Mesenchymal stem cell (in vitro differentiated cells and primary cell): ENCODE results near the gene HOXB1.
A peak's percentile ranks its signal among the peaks of the same experiment; 100 is the strongest.

Source experiments
- DNase-seq: peaks from one replicate; pipeline ENCODE4 v3.0.0-alpha.2; 2013
- H2AFZ ChIP-seq: one replicate; pipeline ENCODE4 v1.6.1; 2013; ENCODE audit warnings: low read depth, mild to moderate bottlenecking, control low read depth, inconsistent platforms, low read length, moderate library complexity
- H2AK5ac ChIP-seq: 2 replicates; pipeline ENCODE4 v1.6.1; 2013; ENCODE audit warnings: low read length, moderate library complexity, mild to moderate bottlenecking, inconsistent platforms; ENCODE audit not compliant: severe bottlenecking
- H2BK120ac ChIP-seq: one replicate; pipeline ENCODE4 v1.6.1; 2013; ENCODE audit warnings: low read depth, mild to moderate bottlenecking, inconsistent platforms, low read length, moderate library complexity
- H2BK12ac ChIP-seq, 2 experiments: one replicate each; pipeline ENCODE4 v1.6.1; 2013; ENCODE audit warnings: inconsistent platforms in 2 of 2, low read length in 2 of 2, mild to moderate bottlenecking in 2 of 2, moderate library complexity in 2 of 2, control low read depth in 1 of 2
- H2BK15ac ChIP-seq: one replicate; pipeline ENCODE4 v1.6.1; 2013; ENCODE audit warnings: mild to moderate bottlenecking, low read depth, inconsistent platforms; ENCODE audit not compliant: poor library complexity, severe bottlenecking
- H2BK5ac ChIP-seq: 2 replicates; pipeline ENCODE4 v1.6.1; 2013; ENCODE audit warnings: low read depth, mild to moderate bottlenecking, low read length, control low read depth, inconsistent platforms; ENCODE audit not compliant: poor library complexity, severe bottlenecking
- H3K14ac ChIP-seq, 2 experiments: one replicate each; pipeline ENCODE4 v1.6.1; 2013; ENCODE audit warnings: inconsistent platforms in 2 of 2, low read length in 2 of 2, control low read depth in 1 of 2, mild to moderate bottlenecking in 1 of 2, moderate library complexity in 1 of 2
- H3K18ac ChIP-seq, 2 experiments: one replicate each; pipeline ENCODE4 v1.6.1; 2013; ENCODE audit warnings: inconsistent platforms in 2 of 2, low read length in 2 of 2, control low read depth in 1 of 2, low read depth in 1 of 2, mild to moderate bottlenecking in 1 of 2
- H3K23ac ChIP-seq, 2 experiments: one replicate each; pipeline ENCODE4 v1.6.1; 2013; ENCODE audit warnings: inconsistent platforms in 2 of 2, low read length in 2 of 2, mild to moderate bottlenecking in 2 of 2, moderate library complexity in 2 of 2, control low read depth in 1 of 2
- H3K27ac ChIP-seq: 2 replicates; pipeline ENCODE4 v1.5.1; 2013; ENCODE audit warnings: mild to moderate bottlenecking, moderate library complexity, low read length, control low read depth, inconsistent platforms; ENCODE audit not compliant: poor library complexity, severe bottlenecking
- H3K27me3 ChIP-seq, 2 experiments: 2 replicates each; pipeline versions ENCODE4 v1.6.1 to v1.7.0; 2013; ENCODE audit warnings: low read length in 2 of 2, mild to moderate bottlenecking in 2 of 2, moderate library complexity in 2 of 2, control low read depth in 1 of 2, inconsistent platforms in 1 of 2; ENCODE audit not compliant: control insufficient read depth in 1 of 2, insufficient read depth in 1 of 2
- H3K36me3 ChIP-seq, 2 experiments: 2 replicates each; pipeline versions ENCODE4 v1.6.1 to v1.7.0; 2013; ENCODE audit warnings: low read length in 2 of 2, control low read depth in 1 of 2, inconsistent platforms in 1 of 2, low read depth in 1 of 2, mild to moderate bottlenecking in 1 of 2; ENCODE audit not compliant: insufficient read depth in 2 of 2, control insufficient read depth in 1 of 2
- H3K4ac ChIP-seq, 2 experiments: one replicate each; pipeline ENCODE4 v1.6.1; 2013; ENCODE audit warnings: inconsistent platforms in 2 of 2, low read length in 2 of 2, mild to moderate bottlenecking in 2 of 2, moderate library complexity in 2 of 2, control low read depth in 1 of 2, low read depth in 1 of 2
- H3K4me1 ChIP-seq: 2 replicates; pipeline ENCODE4 v1.6.1; 2013; ENCODE audit warnings: low read depth, low read length, control low read depth; ENCODE audit not compliant: control insufficient read depth, insufficient read depth
- H3K4me2 ChIP-seq: 2 replicates; pipeline ENCODE4 v1.6.1; 2013; ENCODE audit warnings: low read length, mild to moderate bottlenecking, inconsistent platforms; ENCODE audit not compliant: poor library complexity, severe bottlenecking
- H3K4me3 ChIP-seq, 2 experiments: 2 replicates each; pipeline versions ENCODE4 v1.5.1 to v1.7.0; 2013; ENCODE audit warnings: low read length in 2 of 2, mild to moderate bottlenecking in 2 of 2, control low read depth in 1 of 2, low read depth in 1 of 2; ENCODE audit not compliant: insufficient read depth in 1 of 2
- H3K79me1 ChIP-seq: replicated peaks from 2 replicates; pipeline ENCODE4 v1.6.1; 2013; ENCODE audit warnings: mild to moderate bottlenecking, control low read depth, low read length, inconsistent platforms; ENCODE audit not compliant: poor library complexity, severe bottlenecking
- H3K9ac ChIP-seq: 2 replicates; pipeline ENCODE4 v1.7.0; 2013; ENCODE audit warnings: mild to moderate bottlenecking, low read length, moderate library complexity
- H3K9me3 ChIP-seq: 2 replicates; pipeline ENCODE4 v1.7.0; 2013; ENCODE audit warnings: mild to moderate bottlenecking, low read length; ENCODE audit not compliant: control insufficient read depth
- H4K8ac ChIP-seq: one replicate; pipeline ENCODE4 v1.6.1; 2013; ENCODE audit warnings: inconsistent platforms, mild to moderate bottlenecking, low read length, moderate library complexity
- H4K91ac ChIP-seq: one replicate; pipeline ENCODE4 v1.6.1; 2013; ENCODE audit warnings: mild to moderate bottlenecking, low read length, inconsistent platforms
- WGBS: methylation state at CpG from one replicate; pipeline ENCODE4 v1.1.7; 2013; ENCODE audit warnings: mixed read lengths; 5-methylcytosine and 5-hydroxymethylcytosine counted together

Gene HOXB1

DNA sequence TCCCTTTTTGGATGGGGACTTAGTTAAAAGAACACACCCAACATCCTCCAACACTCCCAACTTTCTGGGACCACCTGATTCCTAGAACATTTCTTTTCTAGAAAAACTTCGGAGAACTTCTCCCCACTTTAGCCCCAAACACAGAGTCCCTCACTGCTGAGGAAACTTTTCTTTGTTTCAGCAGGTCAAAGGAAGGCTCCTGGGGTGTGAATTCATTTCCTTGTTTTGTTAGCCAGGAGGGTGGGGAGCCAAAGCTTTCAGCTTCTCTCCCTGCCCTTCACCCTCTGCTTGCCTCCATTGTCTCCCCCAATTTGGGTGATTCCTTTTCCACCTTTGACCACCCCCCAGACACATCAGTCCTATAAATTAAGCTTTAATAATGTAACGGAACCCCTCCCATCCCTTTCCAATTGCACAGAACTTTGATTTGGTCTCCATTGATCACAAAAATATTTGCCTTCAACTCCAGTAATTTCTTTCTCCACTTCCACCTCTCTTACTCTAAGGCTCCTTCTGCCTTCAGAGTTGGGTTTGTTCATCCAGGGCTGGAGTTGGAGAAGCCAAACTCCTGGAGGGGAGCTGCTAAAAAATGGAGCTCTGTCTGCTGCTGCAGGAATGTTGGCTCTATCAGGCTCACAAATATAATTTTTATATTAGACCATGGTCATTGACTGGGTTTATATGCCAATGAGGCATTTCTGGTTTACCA lies 37.0 kb upstream of the HOXB1 start:
- Histone ChIP-seq H3K79me1 (no peaks in the 10 kb centered on the region), H3K36me3 (peaks cover 14 to 17% of the 10 kb centered on the region in 2 experiments), H3K18ac (peak overlapping the region; percentile 14 to 68), H4K91ac (no peak overlapping the region), H3K9ac (peak overlapping the region; percentile 95), H2BK12ac (no peak overlapping the region), H3K4me2 (peak overlapping the region; percentile 1), H4K8ac (no peak overlapping the region), H3K14ac (no peak overlapping the region), H3K4me3 (peak overlapping the region in 1 of 2 experiments; percentile 76), H3K9me3 (no peaks in the 10 kb centered on the region), H2AFZ (no peak overlapping the region), H3K4ac (peak overlapping the region in 1 of 2 experiments; percentile 19), H2BK15ac (no peak overlapping the region), H2AK5ac (no peak overlapping the region), H2BK5ac (no peak overlapping the region), H3K27ac (no peak overlapping the region), H2BK120ac (no peak overlapping the region), H3K4me1 (peaks cover 41% of the 10 kb centered on the region), H3K27me3 (peaks cover 0 to 2% of the 10 kb centered on the region in 2 experiments), H3K23ac (no peak overlapping the region)
- 50% methylated on average over 1 of the region's 2 CpGs for WGBS
- no peak for DNase-seq

GRCh38 chr17:48567209-48567608 lies 36.4 kb upstream of the HOXB1 start:
- H2AK5ac ChIP-seq, result peak overlapping the region; percentile 71
- no peak overlapping the region for H3K27ac ChIP-seq
- peak overlapping the region; percentile 28 to 67 for H3K23ac ChIP-seq
- H3K4me1 ChIP-seq, result peaks cover 38% of the 10 kb centered on the region
- no peaks in the 10 kb centered on the region for H3K27me3 ChIP-seq
- no peak overlapping the region for H2BK15ac ChIP-seq
- peak overlapping the region; percentile 52 for H4K91ac ChIP-seq
- H4K8ac ChIP-seq, result peak overlapping the region; percentile 77
- peak overlapping the region; percentile 0 to 69 for H3K4ac ChIP-seq
- peak overlapping the region; percentile 95 for H3K9ac ChIP-seq
- WGBS, result 53% methylated on average over 6 of the region's 6 CpGs
- peak overlapping the region; percentile 21 for H2BK120ac ChIP-seq
- no peaks in the 10 kb centered on the region for H3K9me3 ChIP-seq
- H2BK12ac ChIP-seq, result peak overlapping the region; percentile 57 to 84
- no peak overlapping the region for H2BK5ac ChIP-seq
- no peak overlapping the region for H3K4me3 ChIP-seq
- peak overlapping the region; percentile 1 for H3K4me2 ChIP-seq
- peak overlapping the region; percentile 45 to 67 for H3K18ac ChIP-seq
- no peak overlapping the region for H2AFZ ChIP-seq
- no peaks in the 10 kb centered on the region for H3K79me1 ChIP-seq
- no peak for DNase-seq
- peaks cover 11 to 21% of the 10 kb centered on the region in 2 experiments for H3K36me3 ChIP-seq
- peak overlapping the region in 1 of 2 experiments; percentile 49 for H3K14ac ChIP-seq

- WGBS, result no CpG with 5 or more reads among the region's 2 CpGs
- Histone ChIP-seq H3K4me1 (peaks cover 42% of the 10 kb centered on the region), H2BK5ac (no peak overlapping the region)
Observed at GRCh38 chr17:48566717-48567116, 35.9 kb upstream of the HOXB1 start.

DNA sequence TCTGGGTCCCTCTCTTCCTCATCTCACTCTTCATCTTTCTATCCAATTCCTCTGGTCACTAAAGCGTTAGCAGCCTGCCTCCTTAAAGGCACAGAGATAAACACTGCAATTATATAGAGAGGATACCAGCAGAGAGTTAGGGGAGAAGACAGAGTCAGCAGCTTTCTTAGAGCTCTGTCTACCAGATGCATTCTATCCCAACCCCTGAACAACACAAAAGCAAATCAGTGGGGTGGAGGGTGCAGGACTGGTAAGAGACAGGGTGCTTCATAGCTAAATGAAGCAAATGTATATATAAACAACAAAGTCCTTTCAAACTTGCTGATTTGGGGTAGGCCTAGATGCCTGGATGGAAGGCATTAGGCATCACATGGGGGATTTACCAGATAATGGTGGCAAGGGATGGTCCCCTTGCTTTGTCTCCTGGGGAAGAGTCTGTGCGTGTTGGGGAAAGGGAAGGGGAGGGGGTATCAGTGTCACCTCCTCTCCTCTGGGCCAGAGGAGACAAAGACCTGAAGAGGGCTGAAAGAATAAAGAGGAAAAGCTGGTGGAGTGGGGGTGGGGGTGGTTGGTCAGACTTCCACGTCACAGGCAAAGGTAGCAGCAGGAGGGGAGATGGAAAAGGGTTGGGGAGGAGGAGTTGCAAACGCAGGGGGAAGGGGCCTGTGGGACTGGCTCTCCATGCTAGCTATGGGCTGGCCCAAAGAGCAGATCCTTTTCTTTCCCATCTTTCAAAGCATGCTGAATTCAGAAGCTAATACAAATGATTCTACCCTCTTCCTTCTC lies 35.3 kb upstream of the HOXB1 start:
- Histone ChIP-seq H3K27me3 (no peaks in the 10 kb centered on the region), H2BK120ac (peak overlapping the region; percentile 21), H3K9ac (peak overlapping the region; percentile 20), H4K8ac (no peak overlapping the region), H2BK15ac (no peak overlapping the region), H3K18ac (peak overlapping the region in 1 of 2 experiments; percentile 35), H2AFZ (no peak overlapping the region), H2BK5ac (no peak overlapping the region), H3K23ac (peak overlapping the region in 1 of 2 experiments; percentile 18), H3K4me3 (peak overlapping the region in 1 of 2 experiments; percentile 30), H2BK12ac (peak overlapping the region; percentile 12 to 29), H3K4ac (peak overlapping the region; percentile 6 to 16), H3K79me1 (no peaks in the 10 kb centered on the region), H3K9me3 (no peaks in the 10 kb centered on the region), H3K27ac (no peak overlapping the region), H3K36me3 (peaks cover 11 to 26% of the 10 kb centered on the region in 2 experiments), H3K4me2 (no peak overlapping the region), H4K91ac (peak overlapping the region; percentile 23), H2AK5ac (peak overlapping the region; percentile 18), H3K14ac (no peak overlapping the region), H3K4me1 (peaks cover 40% of the 10 kb centered on the region)
- WGBS, result 39% methylated on average over 3 of the region's 4 CpGs
- DNase-seq, result no peak

More at GRCh38 chr17:48566717-48567116, 35.9 kb upstream of the HOXB1 start:
- Histone ChIP-seq H2AK5ac (no peak overlapping the region), H3K36me3 (peaks cover 11 to 23% of the 10 kb centered on the region in 2 experiments), H3K23ac (peak overlapping the region in 1 of 2 experiments; percentile 28), H3K18ac (peak overlapping the region; percentile 45 to 67), H3K27ac (no peak overlapping the region), H4K8ac (peak overlapping the region; percentile 77), H3K79me1 (no peaks in the 10 kb centered on the region), H2BK120ac (peak overlapping the region; percentile 21), H3K4me3 (no peak overlapping the region), H3K9me3 (no peaks in the 10 kb centered on the region), H2AFZ (no peak overlapping the region), H2BK15ac (peak overlapping the region; percentile 15), H3K27me3 (no peaks in the 10 kb centered on the region), H3K4ac (peak overlapping the region; percentile 0 to 69), H3K4me2 (no peak overlapping the region), H2BK12ac (peak overlapping the region; percentile 57 to 84), H3K14ac (no peak overlapping the region), H4K91ac (peak overlapping the region; percentile 52), H3K9ac (peak overlapping the region; percentile 3)
- DNase-seq, result no peak
